ENCODE results near the gene TTF2. TPM values are rescaled to one million over a fixed set of nuclear protein-coding genes. Genes with fewer than 3 reads are reported as not detected.

TTF2 gene
- total RNA-seq, 1 experiment from 2014 or later: 91.4 TPM

GRCh38 chr1:117096951-117097408 is 36.9 kb downstream of the TTF2 start:
- intact Hi-C loops (cut with micrococcal nuclease; ENCODE audit: unreplicated experiment): no loop called here
- POLR2A ChIA-PET (ENCODE audit: low non-redundant PET): no interaction called here
- no TSS peak for BruUV-seq (replicated peaks)
- no peak overlapping the region for H3K4me3 ChIP-seq (ENCODE audit: low read depth, low read length, poor library complexity, severe bottlenecking)
- TF ChIP-seq CTCF (conservative IDR thresholded peaks at IDR 0.05; ENCODE audit: low read depth, low read length) (no peak), EZH2 (IDR thresholded peaks at IDR 0.05; ENCODE audit: borderline replicate concordance, low read depth, low read length, poor library complexity, severe bottlenecking) (no peak)
- CTCF ChIA-PET: no interaction called here
- no peak for DNase-seq (ENCODE audit: low spot score)
- H3K9me3 ChIP-seq (ENCODE audit: low read depth, low read length, poor library complexity, severe bottlenecking): no peaks in the 10 kb centered on the region
- peaks cover 59% of the 10 kb centered on the region for H3K36me3 ChIP-seq (ENCODE audit: insufficient read depth, low read length, poor library complexity, severe bottlenecking)
- H3K27ac ChIP-seq (ENCODE audit: low read depth, low read length, poor library complexity, severe bottlenecking): no peak overlapping the region
- H3K27me3 ChIP-seq (replicated peaks; ENCODE audit: insufficient read depth, low read depth, low read length, poor library complexity): no peaks in the 10 kb centered on the region
- H3K4me1 ChIP-seq (ENCODE audit: insufficient read depth, low read length, poor library complexity, severe bottlenecking): peaks cover 21% of the 10 kb centered on the region

GRCh38 chr1:117097443-117097842 is 37.3 kb downstream of the TTF2 start:
- TF ChIP-seq CTCF (conservative IDR thresholded peaks at IDR 0.05; ENCODE audit: low read depth, low read length) (no peak), EZH2 (IDR thresholded peaks at IDR 0.05; ENCODE audit: borderline replicate concordance, low read depth, low read length, poor library complexity, severe bottlenecking) (no peak)
- CTCF ChIA-PET: no interaction called here
- POLR2A ChIA-PET (ENCODE audit: low non-redundant PET): no interaction called here
- DNase-seq (ENCODE audit: low spot score): no peak
- no peak overlapping the region for H3K27ac ChIP-seq (ENCODE audit: low read depth, low read length, poor library complexity, severe bottlenecking)
- intact Hi-C loops (cut with micrococcal nuclease; ENCODE audit: unreplicated experiment): no loop called here
- H3K9me3 ChIP-seq (ENCODE audit: low read depth, low read length, poor library complexity, severe bottlenecking): no peaks in the 10 kb centered on the region
- H3K36me3 ChIP-seq (ENCODE audit: insufficient read depth, low read length, poor library complexity, severe bottlenecking): peaks cover 59% of the 10 kb centered on the region
- H3K27me3 ChIP-seq (replicated peaks; ENCODE audit: insufficient read depth, low read depth, low read length, poor library complexity): no peaks in the 10 kb centered on the region
- peaks cover 21% of the 10 kb centered on the region for H3K4me1 ChIP-seq (ENCODE audit: insufficient read depth, low read length, poor library complexity, severe bottlenecking)
- no TSS peak for BruUV-seq (replicated peaks)
- no peak overlapping the region for H3K4me3 ChIP-seq (ENCODE audit: low read depth, low read length, poor library complexity, severe bottlenecking)

GRCh38 chr1:117098287-117098890 is 38.3 kb downstream of the TTF2 start:
- Histone ChIP-seq H3K4me3 (ENCODE audit: low read depth, low read length, poor library complexity, severe bottlenecking) (no peak overlapping the region), H3K27ac (ENCODE audit: low read depth, low read length, poor library complexity, severe bottlenecking) (no peak overlapping the region), H3K36me3 (ENCODE audit: insufficient read depth, low read length, poor library complexity, severe bottlenecking) (peaks cover 52% of the 10 kb centered on the region), H3K4me1 (ENCODE audit: insufficient read depth, low read length, poor library complexity, severe bottlenecking) (peaks cover 12% of the 10 kb centered on the region), H3K9me3 (ENCODE audit: low read depth, low read length, poor library complexity, severe bottlenecking) (no peaks in the 10 kb centered on the region), H3K27me3 (replicated peaks; ENCODE audit: insufficient read depth, low read depth, low read length, poor library complexity) (no peaks in the 10 kb centered on the region)
- ChIA-PET CTCF (no interaction called here), POLR2A (ENCODE audit: low non-redundant PET) (no interaction called here)
- no peak for TF ChIP-seq CTCF (conservative IDR thresholded peaks at IDR 0.05; ENCODE audit: low read depth, low read length)
- no peak for TF ChIP-seq EZH2 (IDR thresholded peaks at IDR 0.05; ENCODE audit: borderline replicate concordance, low read depth, low read length, poor library complexity, severe bottlenecking)
- DNase-seq (ENCODE audit: low spot score): no peak
- no TSS peak for BruUV-seq (replicated peaks)
- intact Hi-C loops (cut with micrococcal nuclease; ENCODE audit: unreplicated experiment): no loop called here
